GM18519 (cell line): ENCODE measurements around the gene GGT5.
"Not testable (repeated sequence)": the region's sequence is repeated elsewhere in the genome, so short reads cannot be mapped to it uniquely, and the experiment has no call there.

Experiments
- ATAC-seq: cut with Tn5 transposase; IDR thresholded peaks from one replicate; pipeline ENCODE4 v1.9.1; 2021; ENCODE audit warnings: mild to moderate bottlenecking, moderate library complexity; ENCODE audit not compliant: unreplicated experiment, low FRiP score

GGT5 gene

GRCh38 chr22:24206460-24207263 lies 38.2 kb downstream of the GGT5 start:
- not testable (repeated sequence) for ATAC-seq

DNA sequence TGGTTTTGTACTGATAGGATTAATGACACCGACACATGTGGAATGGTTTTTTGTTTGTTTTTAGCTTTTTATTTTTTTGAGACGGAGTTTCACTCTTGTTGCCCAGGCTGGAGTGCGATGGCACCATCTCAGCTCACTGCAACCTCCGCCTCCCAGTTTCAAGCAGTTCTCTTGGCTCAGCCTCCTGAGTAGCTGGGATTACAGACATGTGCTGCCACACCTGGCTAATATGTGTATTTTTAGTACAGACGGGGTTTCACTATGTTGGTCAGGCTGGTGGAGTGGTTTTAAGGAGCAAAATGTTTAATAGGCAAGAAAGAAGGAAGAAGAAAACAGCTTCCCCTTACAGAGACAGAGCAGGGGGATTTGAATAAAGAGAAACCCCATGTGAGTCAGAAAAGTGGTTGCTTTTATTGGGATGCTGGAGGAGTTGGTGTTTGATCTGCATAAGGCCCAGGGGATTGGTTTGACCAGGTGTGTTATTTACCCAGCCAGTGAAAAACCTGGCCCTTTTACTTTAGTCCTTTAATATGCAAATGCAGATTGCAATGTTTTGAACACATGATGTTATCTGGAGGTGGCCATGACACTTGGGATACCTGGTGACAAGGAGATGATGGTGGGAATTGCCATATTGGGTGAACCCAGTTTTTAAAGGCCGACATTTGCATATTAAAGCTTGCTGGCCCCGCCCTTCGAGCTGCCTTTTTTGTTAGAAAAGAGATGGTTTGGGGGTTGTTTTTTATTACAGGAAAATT lies 39.3 kb downstream of the GGT5 start:
- no peak for ATAC-seq

GRCh38 chr22:24203856-24204255 lies 41.0 kb downstream of the GGT5 start:
- ATAC-seq: not testable (repeated sequence)

DNA sequence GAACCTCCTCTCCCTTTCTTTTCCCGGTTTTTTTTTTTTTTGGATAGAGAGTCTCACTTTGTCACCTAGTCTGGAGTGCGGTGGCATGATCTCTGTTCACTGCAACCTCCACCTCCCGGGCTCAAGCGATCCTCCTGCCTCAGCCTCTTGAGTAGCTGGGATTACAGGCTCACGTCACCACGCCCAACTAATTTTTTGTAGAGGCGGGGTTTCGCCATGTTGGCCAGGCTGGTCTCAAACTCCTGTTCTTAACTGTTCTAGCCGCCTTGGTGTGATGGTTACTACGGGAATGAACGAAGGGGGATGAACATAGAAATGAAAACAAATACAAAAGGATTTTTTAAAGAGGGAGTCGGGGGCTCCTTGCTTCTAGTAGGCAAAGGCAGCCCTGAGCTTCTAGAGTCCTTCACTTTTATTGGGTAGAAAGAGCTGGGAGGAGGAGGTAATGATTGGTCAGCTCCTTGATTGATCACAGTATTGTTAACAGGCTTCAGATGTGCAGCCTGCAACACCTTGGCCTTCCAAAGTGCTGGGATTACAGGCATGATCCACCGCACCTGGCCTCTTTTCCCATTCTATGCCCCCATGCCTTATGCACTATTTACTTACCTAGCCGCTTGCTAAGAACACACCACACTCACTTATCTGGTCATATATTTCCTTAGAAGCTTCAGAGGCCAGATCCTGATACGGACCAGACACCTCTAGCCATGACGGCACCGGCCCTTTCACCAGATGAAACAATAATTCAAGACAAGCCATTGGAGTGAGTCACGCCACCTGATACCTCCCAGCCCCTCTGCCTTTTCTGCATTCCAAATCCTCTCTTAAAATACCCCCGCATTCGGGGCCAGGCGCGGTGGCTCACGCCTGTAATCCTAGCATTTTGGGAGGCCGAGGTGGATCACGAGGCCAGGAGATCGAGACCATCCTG lies 42.9 kb downstream of the GGT5 start:
- no peak for ATAC-seq

GRCh38 chr22:24200619-24201212 lies 44.2 kb downstream of the GGT5 start:
- no peak for ATAC-seq

DNA sequence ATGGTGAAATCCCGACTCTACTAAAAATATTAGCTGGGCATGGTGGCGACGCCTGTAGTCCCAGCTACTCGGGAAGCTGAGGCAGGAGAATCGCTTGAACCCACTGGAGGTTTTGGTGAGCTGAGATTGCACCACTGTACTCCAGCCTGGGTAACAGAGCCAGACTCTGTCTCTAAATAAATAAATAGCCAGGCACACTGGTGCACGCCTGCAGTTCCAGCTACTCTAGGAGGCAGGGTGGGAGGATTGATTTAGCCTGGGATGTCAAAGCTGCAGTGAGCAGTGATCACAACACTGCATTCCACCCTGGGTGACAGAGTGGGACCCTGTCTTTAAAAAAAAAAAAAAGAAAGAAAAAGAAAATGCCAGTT lies 46.2 kb downstream of the GGT5 start:
- no peak for ATAC-seq

DNA sequence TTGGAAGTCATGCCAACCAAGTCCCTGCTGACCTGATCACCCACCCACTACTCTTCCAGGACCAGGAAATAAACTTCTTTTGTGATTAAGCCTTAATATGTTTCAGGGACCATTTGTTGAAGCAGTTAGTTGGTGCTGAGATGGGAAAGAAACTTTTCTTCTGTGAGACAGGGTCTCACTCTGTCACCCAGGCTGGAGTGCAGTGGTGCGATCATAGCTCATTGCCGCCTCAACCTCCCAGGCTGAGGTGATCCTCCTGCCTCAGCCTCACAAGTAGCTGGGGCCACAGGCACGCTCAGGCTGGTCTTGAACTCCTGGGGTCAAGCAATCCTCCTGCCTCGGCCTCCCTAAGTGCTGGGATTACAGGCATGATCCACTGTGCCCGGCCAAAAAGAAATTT lies 53.0 kb downstream of the GGT5 start:
- no peak for ATAC-seq

- no peak for ATAC-seq
These were observed 53.5 kb downstream of the GGT5 start for GRCh38 chr22:24191381-24191841.

DNA sequence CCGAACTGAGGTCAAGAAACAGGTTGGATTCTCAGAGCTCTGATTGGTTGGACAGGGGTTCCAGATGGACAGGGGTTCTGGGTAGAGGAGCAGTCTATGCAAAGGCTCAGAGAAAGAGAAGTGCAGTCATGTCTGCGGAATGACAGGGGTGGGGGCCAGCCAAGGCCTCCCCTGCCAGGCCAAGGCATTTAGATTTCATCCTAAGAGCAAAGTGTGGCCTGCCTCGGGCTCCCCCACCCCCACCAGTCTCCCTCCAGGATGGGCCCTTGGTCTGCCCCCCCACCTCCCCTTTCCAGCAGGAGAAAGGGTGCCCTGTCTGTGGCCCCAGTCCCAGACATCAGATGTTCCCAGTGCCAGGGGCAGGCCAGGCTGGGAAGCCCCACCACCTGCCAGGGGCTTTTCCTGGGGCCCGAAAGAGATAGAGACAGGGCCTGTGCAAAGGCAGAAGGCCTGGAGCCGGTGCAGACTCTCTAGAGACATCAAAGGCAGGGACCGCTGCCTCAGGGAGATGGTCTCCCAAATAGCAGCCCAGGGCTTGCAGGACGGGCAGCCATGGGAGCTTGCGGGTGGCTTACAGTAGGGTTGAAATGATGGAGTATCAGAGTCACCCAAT lies 54.2 kb downstream of the GGT5 start:
- no peak for ATAC-seq

DNA sequence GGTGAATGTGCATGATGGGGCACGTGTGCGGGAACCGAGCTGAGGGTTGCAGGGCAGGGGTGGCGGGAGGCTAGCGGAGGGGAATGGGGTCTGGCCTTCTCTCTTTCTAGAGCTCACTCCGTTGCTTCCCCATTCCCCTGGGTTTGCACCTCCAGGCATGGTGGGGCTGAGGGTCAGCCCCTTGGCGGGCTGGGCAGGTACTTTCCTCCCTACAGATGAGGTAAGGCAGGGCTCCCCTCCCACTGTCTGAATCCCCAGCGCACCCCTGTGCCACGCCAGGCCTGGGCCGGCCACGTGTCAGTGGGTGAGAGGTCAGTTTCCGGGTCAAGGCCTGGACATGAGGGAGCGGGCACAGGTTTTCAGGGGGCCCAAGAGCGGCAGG lies 54.7 kb downstream of the GGT5 start:
- no peak for ATAC-seq

DNA sequence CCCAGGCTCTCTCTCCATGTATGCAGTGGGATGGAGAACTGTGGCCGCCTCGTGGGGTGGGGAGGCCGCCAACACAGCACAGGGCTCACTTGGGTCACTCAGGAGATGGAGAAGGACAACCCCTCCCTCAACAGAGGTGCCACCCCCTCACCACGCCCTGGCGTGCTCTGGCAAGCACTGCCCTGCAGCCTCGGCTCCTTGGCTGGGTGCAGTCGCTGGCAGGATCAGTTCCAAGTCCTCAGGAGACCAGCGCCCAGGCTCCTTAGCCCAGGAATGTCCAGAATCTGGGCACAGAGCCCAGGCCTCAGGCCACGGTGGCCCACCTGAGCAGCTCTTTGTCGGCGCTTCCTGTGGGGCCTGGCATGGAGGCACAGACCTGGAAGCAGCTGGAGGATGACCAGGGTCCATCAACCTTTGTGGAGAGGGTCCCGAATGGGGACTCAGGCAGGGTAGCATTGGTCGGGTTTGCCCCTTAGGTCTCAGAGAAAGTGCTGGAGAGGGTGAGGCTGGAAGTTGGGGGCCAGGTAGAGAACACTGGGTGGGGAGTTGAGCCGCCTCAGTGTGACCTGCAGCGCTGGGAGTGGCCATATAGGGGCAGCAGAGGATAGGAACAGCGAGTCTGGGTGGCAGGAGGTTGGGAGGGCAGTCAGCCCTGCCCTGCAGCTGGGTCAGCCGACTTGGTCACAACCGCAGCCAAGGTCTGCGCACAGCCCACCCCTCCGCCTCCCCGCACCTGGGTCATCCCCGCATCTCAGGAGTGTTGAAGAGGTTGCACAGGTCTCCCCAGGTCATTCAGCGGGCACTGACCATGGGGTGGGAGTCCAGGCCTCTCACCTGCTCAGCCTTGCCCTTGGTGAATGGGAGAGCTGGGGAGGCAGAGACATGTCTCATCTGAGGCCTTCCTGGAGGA lies 55.4 kb downstream of the GGT5 start:
- ATAC-seq: no peak

- ATAC-seq: no peak
These were observed 56.1 kb downstream of the GGT5 start for GRCh38 chr22:24188705-24189248.

- no peak for ATAC-seq
These were observed 56.9 kb downstream of the GGT5 start for GRCh38 chr22:24187731-24188644.

DNA sequence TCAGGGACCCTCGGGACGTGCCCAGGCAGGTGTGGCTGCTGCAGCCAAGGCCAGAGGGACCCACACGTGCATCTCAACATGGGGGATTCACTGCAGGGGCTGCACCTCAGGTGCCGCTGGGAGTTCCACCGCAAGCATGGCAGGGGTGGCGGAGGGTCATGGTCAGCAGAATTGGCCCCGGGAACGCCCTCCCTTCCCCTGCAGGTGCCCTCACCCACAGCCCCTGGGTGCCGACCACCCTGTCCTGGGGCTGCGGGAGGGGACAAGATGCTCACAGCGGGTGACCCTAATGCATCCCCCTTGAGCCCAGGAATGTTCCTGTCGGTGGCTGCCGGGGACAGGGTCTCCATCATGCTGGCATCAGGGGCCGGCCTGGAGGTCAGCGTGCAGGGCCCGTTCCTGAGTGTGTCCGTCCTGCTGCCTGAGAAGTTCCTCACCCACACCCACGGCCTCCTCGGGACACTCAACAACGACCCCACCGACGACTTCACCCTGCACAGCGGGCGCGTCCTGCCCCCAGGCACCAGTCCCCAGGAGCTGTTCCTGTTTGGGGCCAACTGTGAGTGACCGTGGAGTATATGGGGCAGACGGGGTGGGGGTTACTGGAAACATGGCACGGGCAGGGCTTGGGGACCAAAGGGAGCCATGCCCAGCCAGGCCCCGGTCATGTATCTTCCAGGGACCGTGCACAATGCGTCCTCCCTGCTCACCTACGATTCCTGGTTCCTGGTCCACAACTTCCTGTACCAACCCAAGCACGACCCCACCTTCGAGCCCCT lies 57.8 kb downstream of the GGT5 start:
- no peak for ATAC-seq

- no peak for ATAC-seq
These were observed 58.5 kb downstream of the GGT5 start for GRCh38 chr22:24186352-24186740.

- ATAC-seq: no peak
These were observed 59.2 kb downstream of the GGT5 start for GRCh38 chr22:24185501-24186351.
